Measurements from ENCODE around the gene CYB561. TPM values are rescaled to one million over a fixed set of nuclear protein-coding genes. Genes with fewer than 3 reads are reported as not detected.

The CYB561 gene
- total RNA-seq, 1 donor from 2014 or later: 16.0 TPM

DNA sequence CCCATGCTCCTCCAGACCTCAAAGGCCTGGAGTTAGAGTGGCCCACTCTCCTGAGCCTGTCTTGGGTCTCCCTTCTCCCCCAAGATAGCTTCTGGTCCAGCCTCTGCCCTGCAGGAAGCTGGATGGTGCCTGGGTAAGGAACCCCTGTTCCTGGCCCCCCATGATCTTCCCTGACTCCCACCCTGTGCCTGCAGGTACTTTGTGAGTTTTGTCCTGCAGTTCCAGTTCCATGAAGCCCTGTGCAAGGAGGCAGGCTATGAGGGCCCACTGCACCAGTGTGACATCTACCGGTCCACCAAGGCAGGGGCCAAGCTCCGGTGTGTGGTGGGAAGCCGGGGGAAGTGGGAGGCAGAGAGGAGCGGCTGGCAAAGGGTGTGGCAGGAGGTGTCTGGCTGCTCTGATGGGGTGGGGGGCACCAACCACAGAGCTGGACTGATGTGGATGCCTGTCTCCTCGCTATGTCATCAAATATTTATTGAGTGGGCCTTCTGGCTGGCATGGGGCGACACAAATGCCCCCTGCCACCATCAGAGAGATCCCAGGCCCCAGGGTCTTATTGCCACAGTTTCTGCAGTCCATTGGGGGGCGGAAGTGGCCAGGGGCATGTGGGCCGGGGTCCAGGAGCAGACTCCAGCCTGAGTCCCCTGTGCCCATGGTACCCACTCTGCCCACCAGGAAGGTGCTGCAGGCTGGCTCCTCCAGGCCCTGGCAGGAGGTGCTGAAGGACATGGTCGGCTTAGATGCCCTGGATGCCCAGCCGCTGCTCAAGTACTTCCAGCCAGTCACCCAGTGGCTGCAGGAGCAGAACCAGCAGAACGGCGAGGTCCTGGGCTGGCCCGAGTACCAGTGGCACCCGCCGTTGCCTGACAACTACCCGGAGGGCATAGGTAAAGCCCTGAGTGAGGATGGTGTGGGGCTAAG is 37.8 kb upstream of the CYB561 start:
- H3K4me3 ChIP-seq (ENCODE audit: low read depth, low read length): no peak overlapping the region
- TF ChIP-seq CTCF (conservative IDR thresholded peaks at IDR 0.05; ENCODE audit: low read depth, low read length): no peak
- no peak for DNase-seq (ENCODE audit: low read depth)

GRCh38 chr17:63483038-63483437 is 36.9 kb upstream of the CYB561 start:
- TF ChIP-seq CTCF (conservative IDR thresholded peaks at IDR 0.05; ENCODE audit: low read depth, low read length): no peak
- DNase-seq (ENCODE audit: low read depth): no peak
- H3K4me3 ChIP-seq (ENCODE audit: low read depth, low read length): no peak overlapping the region

- H3K4me3 ChIP-seq (ENCODE audit: low read depth, low read length): no peak overlapping the region
- no peak for DNase-seq (ENCODE audit: low read depth)
- TF ChIP-seq CTCF (conservative IDR thresholded peaks at IDR 0.05; ENCODE audit: low read depth, low read length): no peak
These were observed 36.4 kb upstream of the CYB561 start for GRCh38 chr17:63482509-63482908.

DNA sequence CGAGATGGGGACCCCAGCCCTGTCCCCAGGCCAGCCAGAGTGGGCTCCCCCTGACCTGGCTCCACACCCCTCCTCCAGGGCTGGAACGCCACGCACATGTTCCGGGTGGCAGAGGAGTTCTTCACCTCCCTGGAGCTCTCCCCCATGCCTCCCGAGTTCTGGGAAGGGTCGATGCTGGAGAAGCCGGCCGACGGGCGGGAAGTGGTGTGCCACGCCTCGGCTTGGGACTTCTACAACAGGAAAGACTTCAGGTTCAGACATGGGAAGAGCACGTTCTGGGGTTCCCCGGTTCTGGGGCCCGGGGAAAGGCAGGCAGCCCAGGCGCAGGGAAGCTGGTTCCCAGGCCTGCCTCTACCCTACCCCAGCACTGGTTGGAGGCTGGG is 35.4 kb upstream of the CYB561 start:
- DNase-seq (ENCODE audit: low read depth): no peak
- TF ChIP-seq CTCF (conservative IDR thresholded peaks at IDR 0.05; ENCODE audit: low read depth, low read length): no peak
- H3K4me3 ChIP-seq (ENCODE audit: low read depth, low read length): no peak overlapping the region

DNA sequence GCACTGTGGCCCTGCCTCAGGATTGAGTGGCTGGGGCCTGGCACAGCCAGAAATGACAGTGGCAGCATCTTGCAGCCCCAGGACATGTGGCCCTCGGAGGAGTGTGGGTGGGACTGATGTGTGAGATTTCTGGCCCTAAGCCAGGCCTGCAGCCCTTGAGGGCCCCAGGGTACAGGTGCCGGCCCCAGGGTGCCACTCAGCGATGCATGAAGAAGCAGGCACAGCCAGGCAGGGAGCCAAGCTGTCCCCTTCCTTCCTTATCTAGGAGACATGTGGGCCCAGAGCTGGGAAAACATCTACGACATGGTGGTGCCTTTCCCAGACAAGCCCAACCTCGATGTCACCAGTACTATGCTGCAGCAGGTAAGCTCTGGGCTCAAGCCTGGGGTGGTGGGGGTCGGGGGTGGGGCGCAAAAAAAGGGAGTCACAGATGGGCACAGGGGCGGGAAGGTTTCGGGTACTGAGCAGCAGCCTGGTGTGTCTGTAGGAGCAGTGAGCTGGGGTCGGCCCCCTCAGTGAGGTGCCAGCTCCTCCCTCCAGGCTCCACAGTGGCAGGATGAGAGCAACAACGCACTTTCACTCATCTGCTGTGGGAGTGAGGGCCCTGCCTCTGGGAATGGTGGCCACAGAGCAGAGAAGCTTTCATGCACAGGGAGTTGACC is 34.9 kb upstream of the CYB561 start:
- no peak overlapping the region for H3K4me3 ChIP-seq (ENCODE audit: low read depth, low read length)
- DNase-seq (ENCODE audit: low read depth): no peak
- TF ChIP-seq CTCF (conservative IDR thresholded peaks at IDR 0.05; ENCODE audit: low read depth, low read length): no peak

DNA sequence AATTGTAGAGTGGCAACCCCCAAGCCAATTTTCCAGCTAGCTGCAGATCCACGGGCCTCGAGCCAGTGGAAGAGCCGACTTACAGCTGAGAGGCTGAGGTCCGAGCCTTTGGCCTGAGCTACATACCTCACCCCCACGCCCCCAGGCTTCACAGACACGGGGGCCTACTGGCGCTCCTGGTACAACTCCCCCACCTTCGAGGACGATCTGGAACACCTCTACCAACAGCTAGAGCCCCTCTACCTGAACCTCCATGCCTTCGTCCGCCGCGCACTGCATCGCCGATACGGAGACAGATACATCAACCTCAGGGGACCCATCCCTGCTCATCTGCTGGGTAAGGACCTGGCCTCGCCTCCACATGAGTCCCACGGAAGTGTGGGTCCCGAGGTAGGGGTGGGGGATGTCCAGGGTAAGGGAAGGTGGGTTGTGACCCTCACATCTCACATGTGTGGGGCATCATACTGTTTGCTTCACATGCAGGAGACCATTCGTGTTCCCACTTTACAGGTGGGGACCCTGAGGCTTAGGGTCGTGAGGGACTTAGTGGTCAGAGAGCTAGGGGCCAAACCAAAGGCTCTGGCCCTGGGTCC is 34.2 kb upstream of the CYB561 start:
- TF ChIP-seq CTCF (conservative IDR thresholded peaks at IDR 0.05; ENCODE audit: low read depth, low read length): no peak
- H3K4me3 ChIP-seq (ENCODE audit: low read depth, low read length): no peak overlapping the region
- no peak for DNase-seq (ENCODE audit: low read depth)
